Thymus (tissue), 11 donors: ENCODE results near the gene CDC25B. TPM values are rescaled to one million over a fixed set of nuclear protein-coding genes. Genes with fewer than 3 reads are reported as not detected.
A peak's percentile ranks its signal among the peaks of the same experiment; 100 is the strongest.

Source experiments
- DNase-seq, 9 donors: peaks; one replicate each; pipeline ENCODE4 v3.0.0-alpha.2; 2013; ENCODE audit warnings: low spot score in 9 of 9, low read depth in 6 of 9, missing footprints in 1 of 9
- H3K27ac ChIP-seq, 2 donors: one replicate each; pipeline ENCODE4 v1.5.1; 2013; ENCODE audit warnings: control low read depth in 1 of 2, low read depth in 1 of 2, low read length in 1 of 2, mild to moderate bottlenecking in 1 of 2, moderate library complexity in 1 of 2
- H3K27me3 ChIP-seq, 2 donors: one replicate each; pipeline ENCODE4 v1.5.1; 2013; ENCODE audit warnings: low read length in 1 of 2; ENCODE audit not compliant: control insufficient read depth in 2 of 2, insufficient read depth in 1 of 2
- H3K36me3 ChIP-seq, 2 donors: one replicate each; pipeline ENCODE4 v1.5.1; 2013; ENCODE audit warnings: low read length in 1 of 2, mild to moderate bottlenecking in 1 of 2, moderate library complexity in 1 of 2; ENCODE audit not compliant: control insufficient read depth in 2 of 2, insufficient read depth in 2 of 2
- H3K4me1 ChIP-seq, 2 donors: one replicate each; pipeline ENCODE4 v1.5.1; 2013; ENCODE audit warnings: low read length in 2 of 2; ENCODE audit not compliant: control insufficient read depth in 2 of 2, insufficient read depth in 2 of 2
- H3K4me3 ChIP-seq, 2 donors: one replicate each; pipeline ENCODE4 v1.5.1; 2013; ENCODE audit warnings: low read length in 2 of 2, control low read depth in 1 of 2, mild to moderate bottlenecking in 1 of 2
- H3K9me3 ChIP-seq, 2 donors: one replicate each; pipeline ENCODE4 v1.5.1; 2013; ENCODE audit warnings: low read length in 1 of 2, mild to moderate bottlenecking in 1 of 2; ENCODE audit not compliant: control insufficient read depth in 2 of 2, insufficient read depth in 1 of 2
- WGBS: extraction: QIAGEN DNeasy Blood & Tissue Kit; methylation state at CpG from one replicate; pipeline ENCODE4 v1.1.7; 2013; 5-methylcytosine and 5-hydroxymethylcytosine counted together
- polyA plus RNA-seq: library from polyadenylated mRNA; stranded (reverse); fragments of 200-250 nt; gene quantifications from one replicate; pipeline ENCODE4 v1.2.3, GENCODE V29; 2013
- total RNA-seq: library from RNA; stranded (reverse); fragments of 120-200 nt; gene quantifications from one replicate; pipeline ENCODE4 v1.2.4, GENCODE V29; 2013
- donor health status: healthy.

The CDC25B gene
- total and polyA plus RNA-seq, 2 donors = 21.1 to 56.4 TPM

GRCh38 chr20:3804781-3805180, 8.7 kb downstream of the CDC25B start:
- WGBS = 99% methylated on average over 11 of the region's 11 CpGs
- H3K27me3 ChIP-seq = no peaks in the 10 kb centered on the region
- DNase-seq = no peak

GRCh38 chr20:3808544-3808943, 12.4 kb downstream of the CDC25B start:
- no peak for DNase-seq
- Histone ChIP-seq H3K4me3 (no peak overlapping the region), H3K9me3 (no peaks in the 10 kb centered on the region), H3K36me3 (peaks cover 27% of the 10 kb centered on the region in 2 donors), H3K4me1 (peaks cover 10 to 32% of the 10 kb centered on the region in 2 donors), H3K27me3 (no peaks in the 10 kb centered on the region), H3K27ac (no peak overlapping the region)
- WGBS = 97% methylated on average over 3 of the region's 3 CpGs

More at GRCh38 chr20:3804781-3805180, 8.7 kb downstream of the CDC25B start:
- Histone ChIP-seq H3K4me1 (peaks cover 2 to 19% of the 10 kb centered on the region in 2 donors), H3K9me3 (peaks cover 0 to 3% of the 10 kb centered on the region in 2 donors), H3K4me3 (no peak overlapping the region), H3K27ac (no peak overlapping the region), H3K36me3 (peaks cover 63 to 64% of the 10 kb centered on the region in 2 donors)

- Histone ChIP-seq H3K4me3 (peak overlapping the region in 1 of 2 donors; percentile 51), H3K9me3 (no peaks in the 10 kb centered on the region), H3K27ac (peak overlapping the region; percentile 66 to 83), H3K36me3 (no peaks in the 10 kb centered on the region), H3K27me3 (no peaks in the 10 kb centered on the region), H3K4me1 (peaks cover 20 to 57% of the 10 kb centered on the region in 2 donors)
- WGBS = 12% methylated on average over 20 of the region's 20 CpGs
- DNase-seq = peak in 5 of 9 donors; percentile 61 to 89 (median 66)
These were observed 15.6 kb downstream of the CDC25B start for GRCh38 chr20:3811467-3812258.

- H3K4me1 ChIP-seq = peaks cover 20 to 55% of the 10 kb centered on the region in 2 donors
- DNase-seq = no peak
These were observed 16.2 kb downstream of the CDC25B start for GRCh38 chr20:3812259-3812681.

GRCh38 chr20:3812975-3813847, 17.1 kb downstream of the CDC25B start:
- Histone ChIP-seq H3K27ac (peak overlapping the region in 1 of 2 donors; percentile 15), H3K9me3 (no peaks in the 10 kb centered on the region), H3K36me3 (no peaks in the 10 kb centered on the region), H3K4me3 (no peak overlapping the region), H3K27me3 (no peaks in the 10 kb centered on the region), H3K4me1 (peaks cover 20 to 50% of the 10 kb centered on the region in 2 donors)
- DNase-seq = no peak
- 94% methylated on average over 8 of the region's 8 CpGs for WGBS

More at GRCh38 chr20:3812259-3812681, 16.2 kb downstream of the CDC25B start:
- no peaks in the 10 kb centered on the region for H3K36me3 ChIP-seq
- peak overlapping the region; percentile 66 to 83 for H3K27ac ChIP-seq
- H3K9me3 ChIP-seq = no peaks in the 10 kb centered on the region
- 98% methylated on average over 9 of the region's 9 CpGs for WGBS
- H3K27me3 ChIP-seq = no peaks in the 10 kb centered on the region
- no peak overlapping the region for H3K4me3 ChIP-seq

GRCh38 chr20:3813848-3814581, 17.9 kb downstream of the CDC25B start:
- H3K36me3 ChIP-seq = no peaks in the 10 kb centered on the region
- H3K4me1 ChIP-seq = peaks cover 20 to 58% of the 10 kb centered on the region in 2 donors
- H3K27me3 ChIP-seq = no peaks in the 10 kb centered on the region
- no peak for DNase-seq
- H3K9me3 ChIP-seq = peaks cover 0 to 4% of the 10 kb centered on the region in 2 donors
- no peak overlapping the region for H3K4me3 ChIP-seq
- 89% methylated on average over 12 of the region's 12 CpGs for WGBS
- H3K27ac ChIP-seq = no peak overlapping the region

GRCh38 chr20:3814928-3815495, 18.9 kb downstream of the CDC25B start:
- no peak overlapping the region for H3K27ac ChIP-seq
- no peaks in the 10 kb centered on the region for H3K36me3 ChIP-seq
- DNase-seq = no peak
- H3K9me3 ChIP-seq = peaks cover 0 to 4% of the 10 kb centered on the region in 2 donors
- H3K4me3 ChIP-seq = no peak overlapping the region
- H3K4me1 ChIP-seq = peaks cover 25 to 68% of the 10 kb centered on the region in 2 donors
- H3K27me3 ChIP-seq = no peaks in the 10 kb centered on the region
- 84% methylated on average over 7 of the region's 7 CpGs for WGBS

- peaks cover 25 to 68% of the 10 kb centered on the region in 2 donors for H3K4me1 ChIP-seq
- peak in 2 of 9 donors; percentile 54 to 78 for DNase-seq
- H3K27ac ChIP-seq = peak overlapping the region; percentile 55 to 62
- H3K4me3 ChIP-seq = no peak overlapping the region
- H3K36me3 ChIP-seq = no peaks in the 10 kb centered on the region
- no peaks in the 10 kb centered on the region for H3K27me3 ChIP-seq
- H3K9me3 ChIP-seq = peaks cover 0 to 7% of the 10 kb centered on the region in 2 donors
- 41% methylated on average over 9 of the region's 9 CpGs for WGBS
These were observed 19.7 kb downstream of the CDC25B start for GRCh38 chr20:3815703-3816315.
